ENCODE measurements around the gene UMODL1.

UMODL1 gene

GRCh38 chr21:42071146-42071737 lies at the start of gene UMODL1:
TSS of gene UMODL1 (plus strand) at chr21:42071317. CDS start at chr21:42071317, 0 bp downstream.
- peak; percentile 17 for DNase-seq

- DNase-seq, result peak; percentile 32
These were observed 49.6 kb upstream of the UMODL1 start for GRCh38 chr21:42021371-42022090.

- no peak for DNase-seq
These were observed 49.1 kb upstream of the UMODL1 start for GRCh38 chr21:42022091-42022430.

- no peak for DNase-seq
These were observed 48.2 kb upstream of the UMODL1 start for GRCh38 chr21:42022906-42023305.

GRCh38 chr21:42025376-42026081 lies 45.6 kb upstream of the UMODL1 start:
- no peak for DNase-seq

GRCh38 chr21:42026082-42026435 lies 45.1 kb upstream of the UMODL1 start:
- DNase-seq, result no peak

GRCh38 chr21:42027085-42027821 lies 43.9 kb upstream of the UMODL1 start:
- DNase-seq, result no peak

GRCh38 chr21:42027822-42028765 lies 43.0 kb upstream of the UMODL1 start:
- DNase-seq, result peak; percentile 86

GRCh38 chr21:42028766-42029425 lies 42.2 kb upstream of the UMODL1 start:
- DNase-seq, result no peak

GRCh38 chr21:42030311-42030710 lies 40.8 kb upstream of the UMODL1 start:
- no peak for DNase-seq

GRCh38 chr21:42031241-42031640 lies 39.9 kb upstream of the UMODL1 start:
- no peak for DNase-seq

- DNase-seq, result no peak
These were observed 39.3 kb upstream of the UMODL1 start for GRCh38 chr21:42031816-42032215.

- no peak for DNase-seq
These were observed 38.9 kb upstream of the UMODL1 start for GRCh38 chr21:42032266-42032665.

GRCh38 chr21:42032968-42033367 lies 38.1 kb upstream of the UMODL1 start:
- no peak for DNase-seq

GRCh38 chr21:42036313-42036712 lies 34.8 kb upstream of the UMODL1 start:
- DNase-seq, result no peak

GRCh38 chr21:42037516-42037915 lies 33.6 kb upstream of the UMODL1 start:
- DNase-seq, result no peak

- DNase-seq, result peak; percentile 28
These were observed 33.2 kb upstream of the UMODL1 start for GRCh38 chr21:42037943-42038342.

- no peak for DNase-seq
These were observed 32.7 kb upstream of the UMODL1 start for GRCh38 chr21:42038393-42038792.

- peak; percentile 33 for DNase-seq
These were observed 32.2 kb upstream of the UMODL1 start for GRCh38 chr21:42038826-42039425.

- no peak for DNase-seq
These were observed 31.6 kb upstream of the UMODL1 start for GRCh38 chr21:42039470-42039901.

GRCh38 chr21:42039911-42040351 lies 31.2 kb upstream of the UMODL1 start:
- peak; percentile 36 for DNase-seq

Measured in NCI-H82 (cell line).